Activated CD8-positive, alpha-beta memory T cell treated with anti-CD3 and anti-CD28 coated beads, Interleukin-2, amount 10 ng/mL, durations not matched to agents 7 days and 5 days (primary cell): Measurements from ENCODE around the gene PCDHA9. TPM values are rescaled to one million over a fixed set of nuclear protein-coding genes. Genes with fewer than 3 reads are reported as not detected.
"Not testable (repeated sequence)": the region's sequence is repeated elsewhere in the genome, so short reads cannot be mapped to it uniquely, and the experiment has no call there.

ENCODE experiments used
- ATAC-seq: fragments of 150-1000 bp; cut with Tn5 transposase; one replicate; pipeline ENCODE4 v1.10.0; 2021; ENCODE audit warnings: moderate library complexity
- CTCF ChIA-PET: fragments of 350-600 bp; sonication (Branson Sonifier 250); formaldehyde crosslinking; loops from one replicate; lab custom pipeline; 2021; ENCODE audit warnings: antibody characterized with exemption; lab: Charles Lee
- DNase-seq: peaks from one replicate; pipeline ENCODE4 v3.0.0-alpha.2; 2020
- H3K27ac Mint-ChIP-seq: one replicate; pipeline ENCODE4 v1.8.0; 2021; ENCODE audit warnings: mild to moderate bottlenecking, mixed read lengths
- H3K27me3 Mint-ChIP-seq: one replicate; pipeline ENCODE4 v1.8.0; 2021; ENCODE audit warnings: mixed read lengths
- H3K36me3 Mint-ChIP-seq: one replicate; pipeline ENCODE4 v1.8.0; 2021; ENCODE audit warnings: mild to moderate bottlenecking, mixed read lengths
- H3K4me1 Mint-ChIP-seq: one replicate; pipeline ENCODE4 v1.8.0; 2021; ENCODE audit warnings: mixed read lengths
- H3K4me3 Mint-ChIP-seq: one replicate; pipeline ENCODE4 v1.8.0; 2021; ENCODE audit warnings: mild to moderate bottlenecking, moderate library complexity, mixed read lengths
- H3K9me3 Mint-ChIP-seq: one replicate; pipeline ENCODE4 v1.8.0; 2022; ENCODE audit warnings: low read depth, mixed read lengths
- total RNA-seq, 2 experiments: library from RNA; stranded (reverse); gene quantifications; one replicate each; pipeline ENCODE4 v1.2.3, GENCODE V29; 2021

PCDHA9 gene
- total RNA-seq, 2 experiments from 2014 or later, result not detected

GRCh38 chr5:140855772-140856674 is 7.8 kb downstream of the PCDHA9 start, which contains the start of gene PCDHA10:
PCDHA10 (plus strand) TSS chr5:140855897; CDS start chr5:140856049, 152 bp downstream.
- ATAC-seq, result no peak
- H3K27ac Mint-ChIP-seq, result no peak within 1 kb of the TSS
- H3K27me3 Mint-ChIP-seq, result peaks cover 9% of the 10 kb centered on the region
- H3K9me3 Mint-ChIP-seq, result peaks cover 13% of the 10 kb centered on the region
- H3K4me3 Mint-ChIP-seq, result no peak within 1 kb of the TSS
- no peak for DNase-seq
- H3K36me3 Mint-ChIP-seq, result peaks cover 5% of the 10 kb centered on the region
- CTCF ChIA-PET, result no interaction called here
- no peaks in the 10 kb centered on the region for H3K4me1 Mint-ChIP-seq

GRCh38 chr5:140857177-140857986 is 9.2 kb downstream of the PCDHA9 start:
- Mint-ChIP-seq H3K4me1 (no peaks in the 10 kb centered on the region), H3K27me3 (peaks cover 9% of the 10 kb centered on the region), H3K9me3 (peaks cover 20% of the 10 kb centered on the region), H3K27ac (no peak overlapping the region), H3K36me3 (peaks cover 5% of the 10 kb centered on the region), H3K4me3 (no peak overlapping the region)
- CTCF ChIA-PET, result interaction anchor here (0.9 kb wide), 1 partner anchor 320 kb away, joined by 3 read pairs; no protein-coding TSS in a partner anchor
- DNase-seq (no peak), ATAC-seq (no peak)

DNA sequence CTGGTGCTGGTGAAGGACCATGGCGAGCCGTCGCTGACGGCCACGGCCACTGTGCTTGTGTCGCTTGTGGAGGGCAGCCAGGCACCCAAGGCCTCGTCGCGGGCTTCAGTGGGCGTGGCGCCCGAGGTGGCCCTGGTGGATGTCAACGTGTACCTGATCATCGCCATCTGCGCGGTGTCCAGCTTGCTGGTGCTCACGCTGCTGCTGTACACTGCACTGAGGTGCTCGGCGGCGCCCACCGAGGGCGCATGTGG is 9.7 kb downstream of the PCDHA9 start:
- ATAC-seq, result no peak
- no peak for DNase-seq
- Mint-ChIP-seq H3K27ac (no peak overlapping the region), H3K36me3 (peaks cover 5% of the 10 kb centered on the region), H3K4me3 (no peak overlapping the region), H3K9me3 (peaks cover 20% of the 10 kb centered on the region), H3K27me3 (peaks cover 9% of the 10 kb centered on the region), H3K4me1 (no peaks in the 10 kb centered on the region)
- CTCF ChIA-PET, result no interaction called here

- no peak for ATAC-seq
- Mint-ChIP-seq H3K4me1 (no peaks in the 10 kb centered on the region), H3K4me3 (no peak overlapping the region), H3K27ac (no peak overlapping the region), H3K27me3 (no peaks in the 10 kb centered on the region), H3K36me3 (no peaks in the 10 kb centered on the region), H3K9me3 (peaks cover 8% of the 10 kb centered on the region)
- CTCF ChIA-PET, result no interaction called here
- DNase-seq, result no peak
Observed at GRCh38 chr5:140862441-140863295, 14.5 kb downstream of the PCDHA9 start.

- H3K36me3 Mint-ChIP-seq, result no peaks in the 10 kb centered on the region
- no peak for DNase-seq
- no peaks in the 10 kb centered on the region for H3K27me3 Mint-ChIP-seq
- H3K4me3 Mint-ChIP-seq, result no peak within 1 kb of the TSS
- no peaks in the 10 kb centered on the region for H3K4me1 Mint-ChIP-seq
- no peak for ATAC-seq
- no peak within 1 kb of the TSS for H3K27ac Mint-ChIP-seq
- H3K9me3 Mint-ChIP-seq, result peaks cover 6% of the 10 kb centered on the region
- CTCF ChIA-PET, result no interaction called here
Observed at GRCh38 chr5:140868721-140869554, 20.8 kb downstream of the PCDHA9 start, which contains the start of gene PCDHA11. PCDHA11 (plus strand) TSS chr5:140868957; CDS start chr5:140869104, 147 bp downstream.

GRCh38 chr5:140869555-140869886 is 21.3 kb downstream of the PCDHA9 start:
- DNase-seq (no peak), ATAC-seq (no peak)
- CTCF ChIA-PET, result no interaction called here
- no peak overlapping the region for H3K27ac Mint-ChIP-seq
- H3K27me3 Mint-ChIP-seq, result peaks cover 4% of the 10 kb centered on the region
- no peak overlapping the region for H3K4me3 Mint-ChIP-seq
- H3K9me3 Mint-ChIP-seq, result peaks cover 6% of the 10 kb centered on the region
- no peaks in the 10 kb centered on the region for H3K36me3 Mint-ChIP-seq
- no peaks in the 10 kb centered on the region for H3K4me1 Mint-ChIP-seq

DNA sequence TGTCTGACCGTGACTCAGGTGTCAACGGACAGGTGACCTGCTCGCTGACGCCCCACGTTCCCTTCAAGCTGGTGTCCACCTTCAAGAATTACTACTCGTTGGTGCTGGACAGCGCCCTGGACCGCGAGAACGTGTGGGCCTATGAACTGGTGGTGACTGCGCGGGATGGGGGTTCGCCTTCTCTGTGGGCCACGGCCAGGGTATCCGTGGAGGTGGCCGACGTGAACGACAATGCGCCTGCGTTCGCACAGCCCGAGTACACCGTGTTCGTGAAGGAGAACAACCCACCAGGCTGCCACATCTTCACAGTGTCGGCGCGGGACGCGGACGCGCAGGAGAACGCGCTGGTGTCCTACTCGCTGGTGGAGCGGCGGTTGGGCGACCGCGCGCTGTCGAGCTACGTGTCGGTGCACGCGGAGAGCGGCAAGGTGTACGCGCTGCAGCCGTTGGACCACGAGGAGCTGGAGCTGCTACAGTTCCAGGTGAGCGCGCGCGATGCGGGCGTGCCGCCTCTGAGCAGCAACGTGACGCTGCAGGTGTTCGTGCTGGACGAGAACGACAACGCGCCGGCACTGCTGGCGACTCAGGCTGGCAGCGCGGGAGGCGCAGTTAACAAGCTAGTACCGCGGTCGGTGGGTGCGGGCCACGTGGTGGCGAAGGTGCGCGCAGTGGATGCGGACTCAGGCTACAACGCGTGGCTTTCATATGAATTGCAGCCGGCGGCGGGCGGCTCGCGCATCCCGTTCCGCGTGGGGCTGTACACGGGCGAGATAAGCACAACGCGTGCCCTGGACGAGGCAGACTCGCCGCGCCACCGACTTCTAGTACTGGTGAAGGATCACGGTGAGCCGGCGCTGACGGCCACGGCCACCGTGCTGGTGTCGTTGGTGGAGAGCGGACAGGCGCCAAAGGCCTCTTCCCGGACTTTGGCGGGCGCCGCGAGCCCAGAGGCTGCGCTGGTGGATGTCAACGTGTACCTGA is 22.3 kb downstream of the PCDHA9 start:
- Mint-ChIP-seq H3K36me3 (no peaks in the 10 kb centered on the region), H3K27me3 (peaks cover 8% of the 10 kb centered on the region), H3K27ac (no peak overlapping the region), H3K9me3 (peaks cover 6% of the 10 kb centered on the region), H3K4me3 (no peak overlapping the region), H3K4me1 (no peaks in the 10 kb centered on the region)
- CTCF ChIA-PET, result no interaction called here
- no peak for ATAC-seq
- DNase-seq, result no peak

DNA sequence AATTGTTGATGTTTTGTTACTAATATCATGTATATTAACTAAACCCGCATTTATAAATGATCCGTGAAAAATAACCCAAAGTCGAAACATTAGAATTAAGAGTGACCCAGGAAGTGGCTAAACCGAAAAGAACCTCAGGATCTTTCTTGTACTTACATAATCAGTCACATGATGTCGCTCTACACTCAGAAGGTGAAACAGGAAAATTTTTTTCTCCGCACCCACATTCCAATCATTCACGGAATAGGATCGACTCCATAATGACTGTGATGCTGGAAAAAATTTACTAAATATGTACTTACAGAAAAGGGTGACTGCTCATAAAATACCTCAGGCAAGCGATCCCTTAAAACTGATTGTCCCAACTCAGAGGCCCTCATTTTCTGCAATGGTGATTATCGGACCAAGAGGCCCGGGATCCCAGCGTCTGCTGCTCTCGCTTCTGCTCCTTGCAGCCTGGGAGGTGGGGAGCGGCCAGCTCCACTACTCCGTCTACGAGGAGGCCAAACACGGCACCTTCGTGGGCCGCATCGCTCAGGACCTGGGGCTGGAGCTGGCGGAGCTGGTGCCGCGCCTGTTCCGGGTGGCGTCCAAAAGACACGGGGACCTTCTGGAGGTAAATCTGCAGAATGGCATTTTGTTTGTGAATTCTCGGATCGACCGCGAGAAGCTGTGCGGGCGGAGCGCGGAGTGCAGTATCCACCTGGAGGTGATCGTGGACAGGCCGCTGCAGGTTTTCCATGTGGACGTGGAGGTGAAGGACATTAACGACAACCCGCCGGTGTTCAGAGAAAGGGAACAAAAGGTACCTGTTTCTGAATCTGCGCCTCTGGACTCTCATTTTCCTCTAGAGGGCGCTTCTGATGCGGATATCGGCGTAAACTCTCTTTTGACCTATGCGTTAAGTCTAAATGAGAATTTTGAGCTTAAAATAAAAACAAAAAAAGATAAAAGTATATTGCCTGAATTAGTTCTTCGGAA is 27.2 kb downstream of the PCDHA9 start, which contains the start of gene PCDHA12:
PCDHA12 (plus strand) TSS at position 224 of the 981 bp plus-strand sequence; CDS start at position 389, 165 bp downstream.
- Mint-ChIP-seq H3K36me3 (peaks cover 1% of the 10 kb centered on the region), H3K27me3 (peaks cover 8% of the 10 kb centered on the region), H3K4me3 (no peak within 1 kb of the TSS), H3K4me1 (no peaks in the 10 kb centered on the region), H3K27ac (no peak within 1 kb of the TSS), H3K9me3 (peaks cover 8% of the 10 kb centered on the region)
- ATAC-seq (no peak), DNase-seq (no peak)
- CTCF ChIA-PET, result no interaction called here

DNA sequence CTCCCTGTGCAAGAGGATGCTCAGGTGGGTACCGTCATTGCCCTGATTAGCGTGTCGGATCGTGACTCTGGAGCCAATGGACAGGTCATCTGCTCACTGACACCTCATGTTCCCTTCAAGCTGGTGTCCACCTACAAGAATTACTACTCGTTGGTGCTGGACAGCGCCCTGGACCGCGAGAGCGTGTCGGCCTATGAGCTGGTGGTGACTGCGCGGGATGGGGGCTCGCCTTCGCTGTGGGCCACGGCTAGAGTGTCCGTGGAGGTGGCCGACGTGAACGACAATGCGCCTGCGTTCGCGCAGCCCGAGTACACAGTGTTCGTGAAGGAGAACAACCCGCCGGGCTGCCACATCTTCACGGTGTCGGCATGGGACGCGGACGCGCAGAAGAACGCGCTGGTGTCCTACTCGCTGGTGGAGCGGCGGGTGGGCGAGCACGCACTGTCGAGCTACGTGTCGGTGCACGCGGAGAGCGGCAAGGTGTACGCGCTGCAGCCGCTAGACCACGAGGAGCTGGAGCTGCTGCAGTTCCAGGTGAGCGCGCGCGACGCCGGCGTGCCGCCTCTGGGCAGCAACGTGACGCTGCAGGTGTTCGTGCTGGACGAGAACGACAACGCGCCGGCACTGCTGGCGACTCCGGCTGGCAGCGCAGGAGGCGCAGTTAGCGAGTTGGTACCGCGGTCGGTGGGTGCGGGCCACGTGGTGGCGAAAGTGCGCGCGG is 28.5 kb downstream of the PCDHA9 start:
- H3K4me3 Mint-ChIP-seq, H3K27me3 Mint-ChIP-seq, H3K9me3 Mint-ChIP-seq, H3K36me3 Mint-ChIP-seq, H3K4me1 Mint-ChIP-seq, H3K27ac Mint-ChIP-seq, DNase-seq, CTCF ChIA-PET, ATAC-seq: not testable (repeated sequence)

- Mint-ChIP-seq H3K4me1 (no peaks in the 10 kb centered on the region), H3K27me3 (peaks cover 10% of the 10 kb centered on the region), H3K36me3 (peaks cover 1% of the 10 kb centered on the region), H3K9me3 (peaks cover 10% of the 10 kb centered on the region), H3K4me3 (no peak overlapping the region), H3K27ac (no peak overlapping the region)
- CTCF ChIA-PET, result no interaction called here
- DNase-seq, result no peak
- ATAC-seq, result no peak
Observed at GRCh38 chr5:140877262-140877581, 29.0 kb downstream of the PCDHA9 start.
